ENCODE data around the gene AEBP2. TPM values are rescaled to one million over a fixed set of nuclear protein-coding genes. Genes with fewer than 3 reads are reported as not detected.

Gene AEBP2
- total RNA-seq, 4 donors from 2014 or later, result 47.7 to 89.5 (median 56.7) TPM

- no peak for DNase-seq (ENCODE audit: low spot score in 2 of 2)
- H3K4me3 ChIP-seq, result no peak overlapping the region
- 71% methylated on average over 4 of the region's 4 CpGs for WGBS
- H3K9me3 ChIP-seq, result no peaks in the 10 kb centered on the region
- peaks cover 16% of the 10 kb centered on the region for H3K36me3 ChIP-seq
- H3K27ac ChIP-seq, result no peak overlapping the region
- no peaks in the 10 kb centered on the region for H3K27me3 ChIP-seq
- TF ChIP-seq POLR2AphosphoS5 (IDR thresholded peaks at IDR 0.05) (no peak), POLR2A (IDR thresholded peaks at IDR 0.05) (no peak), EP300 (IDR thresholded peaks at IDR 0.05) (no peak), CTCF (IDR thresholded peaks at IDR 0.05) (no peak)
- peaks cover 22% of the 10 kb centered on the region for H3K4me1 ChIP-seq
Observed at GRCh38 chr12:19510461-19510860, 71.2 kb downstream of the AEBP2 start.

- H3K36me3 ChIP-seq, result peaks cover 16% of the 10 kb centered on the region
- H3K4me3 ChIP-seq, result no peak overlapping the region
- no peaks in the 10 kb centered on the region for H3K27me3 ChIP-seq
- WGBS, result 92% methylated on average over 5 of the region's 5 CpGs
- no peak for DNase-seq (ENCODE audit: low spot score in 2 of 2)
- H3K4me1 ChIP-seq, result no peaks in the 10 kb centered on the region
- H3K9me3 ChIP-seq, result no peaks in the 10 kb centered on the region
- H3K27ac ChIP-seq, result no peak overlapping the region
- TF ChIP-seq POLR2AphosphoS5 (IDR thresholded peaks at IDR 0.05), result no peak
- TF ChIP-seq CTCF (IDR thresholded peaks at IDR 0.05), result no peak
- no peak for TF ChIP-seq EP300 (IDR thresholded peaks at IDR 0.05)
- TF ChIP-seq POLR2A (IDR thresholded peaks at IDR 0.05), result no peak
Observed at GRCh38 chr12:19515179-19515578, 75.9 kb downstream of the AEBP2 start.

- no peaks in the 10 kb centered on the region for H3K27me3 ChIP-seq
- H3K9me3 ChIP-seq, result no peaks in the 10 kb centered on the region
- no peak for TF ChIP-seq EP300 (IDR thresholded peaks at IDR 0.05)
- TF ChIP-seq POLR2A (IDR thresholded peaks at IDR 0.05), result no peak
- no peak for TF ChIP-seq POLR2AphosphoS5 (IDR thresholded peaks at IDR 0.05)
- TF ChIP-seq CTCF (IDR thresholded peaks at IDR 0.05), result no peak
- no peak for DNase-seq (ENCODE audit: low spot score in 2 of 2)
- 84% methylated on average over 1 of the region's 1 CpG for WGBS
- H3K27ac ChIP-seq, result no peak overlapping the region
- H3K4me1 ChIP-seq, result peaks cover 3% of the 10 kb centered on the region
- H3K4me3 ChIP-seq, result no peak overlapping the region
- peaks cover 14% of the 10 kb centered on the region for H3K36me3 ChIP-seq
Observed at GRCh38 chr12:19517583-19517982, 78.3 kb downstream of the AEBP2 start.

GRCh38 chr12:19518209-19518608 is 78.9 kb downstream of the AEBP2 start:
- H3K4me1 ChIP-seq, result peaks cover 3% of the 10 kb centered on the region
- no peaks in the 10 kb centered on the region for H3K9me3 ChIP-seq
- H3K36me3 ChIP-seq, result peaks cover 9% of the 10 kb centered on the region
- no peak for TF ChIP-seq POLR2A (IDR thresholded peaks at IDR 0.05)
- TF ChIP-seq POLR2AphosphoS5 (IDR thresholded peaks at IDR 0.05), result no peak
- no peak for TF ChIP-seq CTCF (IDR thresholded peaks at IDR 0.05)
- no peak for TF ChIP-seq EP300 (IDR thresholded peaks at IDR 0.05)
- no peaks in the 10 kb centered on the region for H3K27me3 ChIP-seq
- DNase-seq (ENCODE audit: low spot score in 2 of 2), result no peak
- H3K4me3 ChIP-seq, result no peak overlapping the region
- H3K27ac ChIP-seq, result no peak overlapping the region
- WGBS, result 86% methylated on average over 1 of the region's 1 CpG

- no peak overlapping the region for H3K27ac ChIP-seq
- no peaks in the 10 kb centered on the region for H3K36me3 ChIP-seq
- DNase-seq (ENCODE audit: low spot score in 2 of 2), result no peak
- H3K4me3 ChIP-seq, result no peak overlapping the region
- no peaks in the 10 kb centered on the region for H3K9me3 ChIP-seq
- 81% methylated on average over 5 of the region's 5 CpGs for WGBS
- TF ChIP-seq POLR2A (IDR thresholded peaks at IDR 0.05), result no peak
- no peak for TF ChIP-seq EP300 (IDR thresholded peaks at IDR 0.05)
- no peak for TF ChIP-seq CTCF (IDR thresholded peaks at IDR 0.05)
- TF ChIP-seq POLR2AphosphoS5 (IDR thresholded peaks at IDR 0.05), result no peak
- H3K27me3 ChIP-seq, result no peaks in the 10 kb centered on the region
- peaks cover 3% of the 10 kb centered on the region for H3K4me1 ChIP-seq
Observed at GRCh38 chr12:19520646-19521415, 81.5 kb downstream of the AEBP2 start.

Data from suprapubic skin (tissue), 4 donors.